ENCODE results near the gene AFF4.

DNA sequence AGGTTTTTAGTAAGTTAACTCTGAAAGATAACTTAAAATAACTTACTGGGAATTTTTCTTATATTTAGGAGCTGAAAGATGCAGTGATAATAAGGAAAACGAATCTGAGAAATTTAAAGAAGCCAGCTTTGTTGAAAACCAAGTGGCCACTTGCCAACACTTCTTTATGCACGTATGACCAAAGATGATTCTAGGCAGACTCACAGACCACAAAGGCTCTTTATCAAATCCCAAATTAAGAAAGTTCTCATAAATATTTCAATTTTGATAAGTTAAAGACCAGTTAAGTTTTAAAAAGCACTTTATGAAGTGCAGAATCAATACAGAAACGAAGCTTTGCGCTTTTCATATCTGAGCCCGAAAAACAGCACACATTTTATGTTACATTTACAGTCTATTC is 1.5 kb downstream of the AFF4 start:
- TF ChIP-seq, protein P1, sequence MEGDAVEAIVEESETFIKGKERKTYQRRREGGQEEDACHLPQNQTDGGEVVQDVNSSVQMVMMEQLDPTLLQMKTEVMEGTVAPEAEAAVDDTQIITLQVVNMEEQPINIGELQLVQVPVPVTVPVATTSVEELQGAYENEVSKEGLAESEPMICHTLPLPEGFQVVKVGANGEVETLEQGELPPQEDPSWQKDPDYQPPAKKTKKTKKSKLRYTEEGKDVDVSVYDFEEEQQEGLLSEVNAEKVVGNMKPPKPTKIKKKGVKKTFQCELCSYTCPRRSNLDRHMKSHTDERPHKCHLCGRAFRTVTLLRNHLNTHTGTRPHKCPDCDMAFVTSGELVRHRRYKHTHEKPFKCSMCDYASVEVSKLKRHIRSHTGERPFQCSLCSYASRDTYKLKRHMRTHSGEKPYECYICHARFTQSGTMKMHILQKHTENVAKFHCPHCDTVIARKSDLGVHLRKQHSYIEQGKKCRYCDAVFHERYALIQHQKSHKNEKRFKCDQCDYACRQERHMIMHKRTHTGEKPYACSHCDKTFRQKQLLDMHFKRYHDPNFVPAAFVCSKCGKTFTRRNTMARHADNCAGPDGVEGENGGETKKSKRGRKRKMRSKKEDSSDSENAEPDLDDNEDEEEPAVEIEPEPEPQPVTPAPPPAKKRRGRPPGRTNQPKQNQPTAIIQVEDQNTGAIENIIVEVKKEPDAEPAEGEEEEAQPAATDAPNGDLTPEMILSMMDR (IDR thresholded peaks at IDR 0.05), result no peak
- TF ChIP-seq POLR2A (IDR thresholded peaks at IDR 0.05), result no peak
- no peak for TF ChIP-seq POLR2AphosphoS5 (IDR thresholded peaks at IDR 0.05; ENCODE audit: insufficient read depth in 1 of 2, low read depth in 1 of 2)
